GM21529 (cell line): ENCODE results near the gene CBY1.
A peak's percentile ranks its signal among the peaks of the same experiment; 100 is the strongest.

Experiments used
- ATAC-seq: cut with Tn5 transposase; IDR thresholded peaks from one replicate; pipeline ENCODE4 v1.9.1; 2021; ENCODE audit not compliant: unreplicated experiment

CBY1 gene

DNA sequence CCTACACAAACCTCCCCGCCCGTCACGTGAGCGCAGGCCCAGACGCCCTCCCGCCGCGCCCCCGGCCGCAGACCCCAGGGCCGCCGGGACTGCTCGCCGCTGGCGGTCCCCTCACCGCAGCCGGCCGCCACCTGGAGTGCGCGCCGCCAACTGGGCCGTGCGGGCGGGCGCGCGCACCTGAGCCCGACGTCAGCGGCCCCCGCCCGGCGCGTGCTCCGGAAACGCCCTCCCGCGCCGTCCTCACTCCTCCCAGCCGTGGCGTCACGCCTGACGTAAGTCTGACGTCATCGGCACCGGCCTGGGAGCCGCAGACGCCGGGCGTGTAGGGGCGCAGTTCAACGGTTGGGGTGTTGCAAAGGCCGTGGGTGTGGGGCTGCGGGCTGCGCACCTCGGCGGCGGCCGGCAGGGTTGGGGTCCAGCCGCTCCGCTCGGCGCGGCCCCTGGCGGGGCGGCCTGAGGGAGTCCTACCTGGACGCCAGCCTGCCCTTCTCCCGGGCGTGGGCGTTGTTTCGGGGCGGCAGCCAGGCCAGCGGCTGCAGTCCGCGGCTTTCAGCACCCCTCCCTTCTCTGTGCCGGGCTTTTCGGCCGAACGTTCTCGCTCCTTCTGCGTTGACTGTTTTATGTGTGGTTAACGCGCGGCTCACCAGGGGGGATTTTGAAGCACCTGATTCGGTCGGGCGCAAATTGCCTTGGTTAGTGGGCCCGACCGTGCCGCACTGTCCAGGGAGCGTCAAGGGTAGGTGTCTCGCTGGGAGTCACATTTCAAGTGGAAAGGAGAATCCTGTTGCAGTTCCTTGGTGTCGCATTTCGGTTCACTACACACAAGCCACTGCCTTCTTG lies 44.6 kb downstream of the CBY1 start, which contains the start of gene JOSD1:
TSS of gene JOSD1 (minus strand) at position 155 of the 840 bp plus-strand sequence. CDS start 956 bp downstream, outside the sequence.
- ATAC-seq, result peak; percentile 31

DNA sequence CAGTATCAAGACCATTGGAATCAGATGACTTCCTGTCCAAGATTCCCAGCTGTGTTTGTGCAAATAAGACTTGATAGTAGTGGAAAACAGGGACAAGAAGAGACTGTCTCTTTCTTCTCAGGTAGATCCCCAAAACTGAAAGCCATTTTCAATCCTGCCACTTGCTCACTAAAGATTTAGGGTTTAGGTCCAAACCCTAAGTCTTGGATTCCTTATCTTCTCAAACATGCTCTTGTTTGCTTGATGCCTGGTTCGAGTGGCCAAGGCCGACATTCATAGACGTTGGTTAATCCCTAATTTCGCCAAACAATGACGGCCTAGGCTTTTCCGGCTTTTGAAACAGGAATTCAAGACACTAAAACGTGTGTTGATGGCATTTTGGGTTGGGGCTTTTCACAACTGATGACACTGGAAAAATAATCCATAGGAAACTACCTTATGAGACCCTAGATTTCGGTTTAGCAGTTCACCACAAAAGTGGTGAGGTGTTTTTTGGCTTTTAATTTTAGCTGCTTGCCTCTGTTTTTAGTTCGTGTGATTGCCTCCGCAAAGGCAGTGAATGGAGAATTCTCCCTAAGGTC lies 48.3 kb downstream of the CBY1 start:
- ATAC-seq, result no peak

DNA sequence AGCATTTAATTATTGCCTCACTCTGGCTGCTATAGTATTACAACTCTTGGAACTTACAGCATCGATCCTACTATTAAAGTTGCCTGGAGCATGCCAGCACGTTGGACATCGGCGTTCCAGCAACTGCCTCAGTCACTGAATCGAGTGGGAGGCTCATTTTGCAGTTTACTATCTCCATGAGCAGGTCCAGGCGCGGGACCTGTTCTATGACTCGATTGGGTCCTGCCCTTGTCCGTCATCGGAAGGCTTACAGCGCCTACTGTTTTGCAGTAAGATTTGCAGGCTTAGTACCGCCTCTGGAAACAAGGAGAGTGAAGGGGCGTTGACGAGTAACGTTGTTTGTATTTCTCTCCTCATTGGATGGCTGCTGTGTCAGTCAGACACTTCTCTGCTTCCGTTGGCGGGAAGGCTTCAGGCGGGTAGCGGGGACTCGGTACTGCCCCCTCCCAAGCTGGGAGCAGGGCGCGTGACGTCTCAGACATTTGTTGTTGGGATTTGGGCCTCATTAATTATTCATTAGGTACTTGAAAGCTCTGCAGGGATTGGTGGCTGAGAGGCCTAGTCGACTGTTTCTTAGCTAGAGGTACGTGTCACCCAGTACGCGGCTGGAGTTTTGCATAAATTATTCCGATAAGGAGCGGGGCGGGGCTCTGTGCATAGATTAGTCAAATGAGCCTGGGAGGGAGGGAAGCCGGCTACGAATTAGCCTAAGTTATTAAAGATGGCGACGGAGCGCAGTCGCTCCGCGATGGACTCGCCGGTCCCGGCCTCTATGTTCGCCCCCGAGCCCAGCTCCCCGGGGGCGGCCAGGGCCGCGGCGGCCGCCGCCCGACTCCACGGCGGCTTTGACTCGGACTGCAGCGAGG lies 49.0 kb downstream of the CBY1 start, which contains the start of gene GTPBP1:
TSS of gene GTPBP1 (plus strand) at position 710 of the 866 bp plus-strand sequence. CDS start at position 722, 12 bp downstream.
- ATAC-seq, result peak; percentile 73

DNA sequence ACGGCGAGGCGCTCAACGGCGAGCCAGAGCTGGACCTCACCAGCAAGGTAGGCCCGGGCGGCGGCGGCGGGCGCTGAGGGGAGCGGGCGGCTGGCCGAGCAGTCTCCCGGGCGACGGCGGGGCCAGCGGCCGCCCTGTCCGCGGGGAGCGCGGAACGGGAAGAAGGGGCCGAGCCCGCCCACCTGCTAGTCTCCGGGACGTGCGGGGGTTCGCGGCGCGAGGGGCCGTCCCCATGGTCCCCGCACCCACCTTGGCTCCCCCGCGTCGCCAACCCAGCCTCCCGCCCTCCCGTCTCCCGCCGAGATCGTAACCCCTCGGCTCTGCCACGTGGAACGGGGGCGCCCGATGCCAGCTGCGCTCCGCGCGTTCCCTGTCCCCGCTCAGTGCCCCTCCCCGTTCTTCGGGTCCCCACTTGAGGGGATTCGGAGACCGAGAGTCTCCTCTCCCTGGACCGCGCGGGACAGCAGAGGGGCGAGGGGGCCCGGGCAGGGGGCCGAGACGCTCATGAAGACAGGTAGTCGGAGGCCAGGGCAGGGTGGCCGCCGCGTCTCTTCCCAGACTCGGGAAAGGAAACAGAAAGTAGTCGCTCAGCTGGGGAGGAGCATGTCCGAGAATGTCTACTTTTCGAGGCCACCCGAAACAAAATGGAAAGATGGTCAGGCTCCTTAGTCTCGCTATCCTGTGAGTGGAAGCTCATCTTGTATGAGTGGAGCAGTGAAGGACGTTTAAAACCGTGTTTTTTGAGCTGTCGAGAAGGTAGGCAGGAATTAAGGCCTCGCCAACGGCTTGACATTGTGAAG lies 49.9 kb downstream of the CBY1 start:
- peak; percentile 1 for ATAC-seq

DNA sequence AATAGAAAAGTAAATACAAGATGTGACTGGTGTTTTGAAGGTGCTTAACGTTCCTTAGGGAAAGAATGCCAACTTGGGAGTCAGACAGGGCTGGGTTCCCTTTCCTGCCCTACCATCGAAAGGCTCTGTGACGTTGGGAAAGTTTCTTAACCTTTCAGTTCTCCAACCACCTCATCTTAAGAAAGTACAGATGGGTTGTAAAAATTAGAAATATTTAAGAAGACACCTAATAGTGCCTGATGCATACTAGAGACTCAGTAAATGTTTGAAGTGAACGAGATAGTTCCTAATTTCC lies 50.4 kb downstream of the CBY1 start:
- ATAC-seq, result no peak

DNA sequence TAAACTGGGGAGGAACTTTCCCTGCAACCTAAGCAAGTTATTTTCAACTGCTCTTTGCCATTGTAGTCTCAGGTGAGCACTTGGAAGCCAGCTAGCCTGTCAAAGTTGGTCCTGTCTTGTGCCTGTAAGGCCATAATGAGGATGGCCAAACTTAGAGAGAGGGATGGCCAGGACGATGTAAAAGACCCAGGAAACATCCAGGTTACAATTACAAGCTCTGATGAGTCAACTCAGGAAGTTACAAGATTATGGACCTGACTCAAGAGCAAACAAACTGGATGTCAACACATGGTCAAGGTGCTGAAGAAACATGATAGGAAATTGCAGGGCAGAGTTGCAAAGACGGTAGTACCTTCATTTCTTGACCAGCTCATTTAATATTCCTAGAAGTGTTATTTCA lies 50.9 kb downstream of the CBY1 start:
- no peak for ATAC-seq

DNA sequence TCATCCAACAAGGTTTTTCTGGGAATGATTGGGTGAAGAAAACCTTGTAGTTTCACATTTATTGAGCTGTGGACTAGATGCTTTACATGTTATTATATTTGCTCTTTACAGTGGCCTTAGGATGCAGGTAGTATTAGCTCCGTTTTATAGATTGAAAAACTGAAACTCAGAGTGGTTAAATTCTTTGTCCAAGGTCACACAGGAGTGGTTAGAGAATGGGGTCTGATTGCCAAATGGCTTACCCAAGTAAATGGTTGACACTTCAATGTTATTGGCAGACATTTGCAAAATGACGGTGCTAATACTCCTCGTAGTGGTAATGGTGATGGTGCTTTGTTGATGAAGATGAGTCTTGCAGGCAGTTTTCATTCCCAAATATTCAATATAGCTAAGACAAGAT lies 51.5 kb downstream of the CBY1 start:
- no peak for ATAC-seq

DNA sequence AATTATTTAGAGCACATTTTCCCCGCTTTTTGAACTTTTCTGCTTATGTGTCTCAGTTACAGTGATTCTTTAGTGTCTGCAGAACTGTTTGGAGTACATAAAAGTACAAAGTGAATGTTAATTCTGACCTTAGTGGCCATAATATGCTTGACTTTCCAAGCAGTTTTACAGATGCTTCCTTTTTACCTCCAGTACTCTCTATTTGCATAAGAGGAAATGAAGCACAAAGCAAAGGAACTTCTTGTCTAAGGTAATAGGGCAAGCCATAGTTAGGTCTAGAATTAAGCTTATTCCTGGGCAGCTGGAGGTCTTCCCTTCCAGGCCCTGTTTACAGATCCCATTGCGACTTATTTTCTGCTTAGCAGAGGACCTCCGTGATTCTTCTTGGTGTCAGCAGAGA lies 52.9 kb downstream of the CBY1 start:
- no peak for ATAC-seq

DNA sequence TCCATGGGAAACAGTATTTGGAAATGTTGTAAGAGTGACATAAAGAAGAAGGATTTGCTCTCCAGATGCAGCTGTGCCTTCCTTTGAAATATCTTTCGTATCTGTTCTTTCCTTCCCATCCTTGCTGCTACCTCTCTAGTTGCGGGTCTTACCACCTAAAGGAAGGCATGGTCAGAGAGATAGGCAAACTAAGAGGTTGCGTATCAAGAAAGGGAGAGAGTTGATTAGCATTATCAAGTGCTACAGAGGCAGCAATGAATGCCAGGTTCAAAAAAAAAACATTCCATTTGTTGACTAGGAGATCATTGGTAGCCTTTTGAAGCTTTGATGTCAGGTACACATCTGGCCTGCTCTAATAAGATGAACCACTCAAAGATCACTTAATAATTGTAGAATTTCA lies 53.9 kb downstream of the CBY1 start:
- ATAC-seq, result no peak

DNA sequence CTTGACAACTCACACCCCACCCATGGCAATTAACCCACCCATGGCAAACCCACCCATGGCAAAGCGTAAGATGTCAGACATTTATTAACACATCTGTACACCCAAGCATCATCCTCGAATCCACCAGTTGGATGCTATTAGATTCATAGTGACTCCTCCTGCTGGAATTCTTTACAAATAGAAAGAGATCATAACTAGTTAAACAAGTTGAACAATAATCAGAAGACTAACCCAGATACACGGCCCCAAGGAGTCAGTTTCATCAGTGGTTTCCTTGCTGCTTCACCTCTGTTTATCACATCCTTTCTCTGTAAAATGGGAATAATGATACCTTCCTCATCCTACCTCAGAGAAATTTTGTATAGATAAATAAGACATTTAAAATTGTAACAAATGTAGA lies 54.4 kb downstream of the CBY1 start:
- ATAC-seq, result no peak

DNA sequence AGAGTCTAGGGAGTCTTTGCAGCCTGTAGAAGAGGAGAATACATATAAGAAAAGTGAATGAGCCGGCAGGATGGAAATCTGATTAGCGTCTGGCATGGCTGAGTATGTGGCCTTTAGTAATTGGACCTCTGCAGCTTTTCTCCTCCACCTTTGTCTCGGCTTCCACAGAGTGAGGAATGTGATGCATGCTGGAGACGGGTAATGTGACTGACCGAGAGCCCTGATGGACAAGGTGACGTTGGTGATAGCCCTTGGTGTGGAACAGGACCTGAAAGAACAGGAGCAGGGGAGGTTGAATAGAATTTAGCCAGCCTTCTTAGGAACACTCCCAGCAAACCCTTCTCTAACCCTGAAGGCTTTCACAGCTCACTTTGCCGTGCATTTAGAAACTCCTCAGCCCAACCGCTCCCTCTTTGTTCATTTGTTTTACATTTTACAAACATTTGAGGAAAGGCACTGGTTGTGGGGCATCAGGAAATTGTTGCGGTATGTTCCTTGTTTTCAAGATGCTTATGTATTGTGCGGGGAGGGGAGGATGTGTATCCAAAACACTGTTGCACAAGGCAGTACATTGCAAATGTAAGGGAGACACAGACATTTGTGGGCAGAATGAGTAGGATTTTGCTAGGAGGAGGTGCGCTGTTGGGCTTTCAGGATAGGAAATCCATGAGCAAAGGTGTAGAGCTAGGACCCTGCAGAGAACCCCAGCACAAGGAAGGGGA lies 56.2 kb downstream of the CBY1 start:
- no peak for ATAC-seq

DNA sequence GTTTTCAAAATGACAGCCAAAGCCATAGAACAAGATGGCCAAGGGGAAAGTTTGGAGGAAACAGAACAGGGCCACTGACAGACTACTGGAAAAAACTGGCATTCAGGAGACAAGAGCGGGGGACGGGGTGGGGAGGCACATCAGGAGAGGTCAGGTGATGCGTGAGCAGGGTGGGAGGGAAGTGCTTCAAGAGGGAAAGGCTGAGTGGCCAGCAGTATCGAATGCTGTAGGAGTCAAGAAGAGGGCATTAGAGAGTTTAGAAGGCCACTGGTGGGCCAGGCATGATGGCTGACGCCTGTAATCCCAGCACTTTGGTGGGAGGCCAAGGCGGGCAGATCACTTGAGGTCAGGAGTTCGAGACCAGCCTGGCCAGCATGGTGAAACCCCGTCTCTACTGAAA lies 57.5 kb downstream of the CBY1 start:
- ATAC-seq, result no peak

DNA sequence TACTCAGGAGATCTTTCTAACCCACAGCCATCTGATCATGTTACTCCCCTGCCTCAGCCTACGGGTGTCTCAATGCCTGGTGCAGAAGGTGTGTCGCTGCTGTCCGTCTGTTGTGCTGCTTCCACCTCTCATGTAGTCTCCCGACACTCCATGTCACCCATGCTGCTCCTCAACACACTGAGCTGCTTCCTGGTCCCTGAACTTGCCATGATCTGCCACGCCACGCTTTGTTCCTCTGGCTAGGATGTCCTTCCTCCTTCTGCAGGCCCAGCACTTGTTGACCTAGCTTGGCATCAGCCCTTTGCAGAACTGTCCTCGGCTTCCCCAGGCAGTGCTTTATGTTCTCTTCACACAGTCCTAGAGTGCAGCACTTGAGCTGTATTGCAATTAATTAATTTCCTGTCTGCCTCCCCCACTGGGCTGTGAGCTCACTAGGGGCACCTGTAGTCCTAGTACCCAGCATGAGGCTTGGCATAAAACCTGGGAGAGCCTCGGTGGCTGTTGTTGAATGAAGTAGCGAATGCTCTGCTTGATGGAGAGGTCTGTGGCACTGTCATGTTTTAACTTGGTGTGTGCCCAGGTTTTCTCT lies 58.8 kb downstream of the CBY1 start:
- no peak for ATAC-seq

DNA sequence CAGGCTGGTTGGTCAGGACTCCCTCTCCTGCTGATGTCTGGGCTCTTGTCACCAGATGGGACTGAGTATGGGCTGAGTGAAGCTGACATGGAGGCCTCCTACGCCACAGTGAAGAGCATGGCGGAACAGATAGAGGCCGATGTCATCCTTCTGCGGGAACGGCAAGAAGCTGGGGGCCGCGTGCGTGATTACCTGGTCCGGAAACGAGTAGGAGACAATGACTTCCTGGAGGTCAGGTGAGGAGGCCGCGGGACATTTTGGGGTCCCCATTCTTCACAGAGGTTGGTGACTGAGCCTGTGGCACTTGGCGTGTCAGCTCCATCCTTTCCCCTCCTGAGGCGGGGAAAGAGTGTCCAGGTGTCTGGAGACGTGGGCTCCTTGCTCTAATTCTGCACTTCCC lies 59.4 kb downstream of the CBY1 start:
- no peak for ATAC-seq

DNA sequence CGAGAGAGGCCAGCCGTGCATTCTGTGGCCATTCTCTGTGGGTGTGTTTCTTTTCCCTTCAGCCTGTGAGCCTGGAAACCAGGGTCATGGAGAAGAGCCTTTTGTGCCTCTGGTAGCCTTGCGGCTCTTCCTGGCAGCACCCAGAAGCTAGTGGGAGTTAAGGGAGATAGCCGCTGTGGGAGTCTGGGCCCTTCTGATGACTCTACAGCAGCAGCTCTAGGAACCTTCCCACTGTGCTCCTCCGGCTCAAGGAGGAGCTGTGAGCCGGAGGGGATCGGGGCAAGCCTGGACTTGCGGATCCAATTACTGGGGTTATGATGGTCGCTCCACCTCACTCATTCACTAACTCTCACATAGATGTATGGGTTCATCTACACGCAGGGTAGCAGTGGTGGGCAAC lies 59.8 kb downstream of the CBY1 start:
- no peak for ATAC-seq

DNA sequence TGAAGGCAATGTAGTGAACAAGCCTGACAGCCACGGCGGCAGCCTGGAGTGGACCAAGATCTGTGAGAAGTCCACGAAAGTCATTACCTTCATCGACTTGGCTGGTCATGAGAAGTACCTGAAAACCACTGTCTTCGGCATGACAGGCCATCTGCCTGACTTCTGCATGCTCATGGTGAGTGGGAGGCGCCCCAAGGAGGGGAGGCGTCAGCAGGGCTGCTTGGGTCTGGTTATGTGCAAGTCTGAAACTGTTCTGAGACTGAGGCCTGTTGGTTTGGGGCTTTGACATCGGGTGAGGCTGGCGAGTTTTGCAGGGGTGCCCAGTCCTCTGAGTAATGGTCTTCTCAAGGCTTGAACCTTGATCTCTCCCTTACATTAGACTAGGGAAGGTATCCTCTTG lies 60.4 kb downstream of the CBY1 start:
- ATAC-seq, result no peak

DNA sequence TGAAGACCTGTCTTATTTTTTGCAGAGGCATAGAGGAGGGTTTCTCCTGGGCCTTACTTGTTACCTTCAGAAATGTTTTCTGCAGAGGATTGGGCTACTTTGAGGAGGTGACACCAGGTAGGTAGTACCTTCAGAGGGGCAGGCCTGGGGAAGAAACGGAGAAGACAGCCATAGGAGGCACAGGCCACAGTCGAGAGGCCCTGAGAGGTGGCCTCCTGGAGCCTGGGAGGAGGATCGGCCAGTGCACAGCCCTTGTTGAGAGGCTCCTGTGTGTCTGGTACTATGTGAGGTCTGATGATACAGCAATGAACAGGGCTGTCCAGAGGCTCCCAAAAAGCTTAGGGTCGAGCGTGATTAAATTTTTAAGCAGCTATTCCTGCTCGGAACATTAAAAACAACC lies 60.8 kb downstream of the CBY1 start:
- no peak for ATAC-seq

DNA sequence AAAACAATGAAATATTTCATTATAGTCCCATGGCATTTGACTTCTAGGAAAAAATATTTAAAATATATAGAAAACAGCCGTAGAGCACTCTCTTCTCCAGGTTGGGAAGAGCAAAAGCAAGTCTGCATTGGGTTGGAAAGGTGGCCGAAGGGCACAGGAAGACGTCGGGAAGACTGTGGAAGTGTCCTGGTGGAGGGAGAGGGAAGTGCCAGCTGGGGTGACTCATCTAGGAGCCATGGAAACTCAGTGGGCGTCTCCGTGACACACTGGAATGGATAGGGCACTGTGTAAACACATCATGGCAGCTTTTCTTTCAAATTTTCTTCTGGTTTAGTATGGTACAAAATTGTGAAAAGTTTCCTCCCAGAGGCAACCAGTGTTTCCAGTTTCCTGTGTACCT lies 62.0 kb downstream of the CBY1 start:
- ATAC-seq, result no peak

DNA sequence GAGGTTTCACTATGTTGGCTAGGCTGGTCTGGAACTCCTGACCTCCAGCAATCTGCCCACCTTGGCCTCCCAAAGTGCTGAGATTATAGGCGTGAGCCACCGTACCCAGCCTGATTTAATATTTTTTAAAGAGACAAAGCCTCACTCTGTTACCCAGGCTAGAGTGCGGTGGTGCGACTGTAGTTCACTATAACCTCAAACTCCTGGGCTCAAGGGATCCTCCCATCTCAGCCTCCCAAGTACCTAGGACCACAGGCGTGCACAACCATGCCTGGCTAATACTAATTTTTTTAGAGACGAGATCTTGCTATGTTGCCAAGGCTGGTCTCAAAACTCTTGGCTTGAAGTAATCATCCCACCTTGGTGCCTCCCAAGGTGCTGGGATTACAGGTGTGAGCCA lies 62.8 kb downstream of the CBY1 start:
- ATAC-seq, result no peak

DNA sequence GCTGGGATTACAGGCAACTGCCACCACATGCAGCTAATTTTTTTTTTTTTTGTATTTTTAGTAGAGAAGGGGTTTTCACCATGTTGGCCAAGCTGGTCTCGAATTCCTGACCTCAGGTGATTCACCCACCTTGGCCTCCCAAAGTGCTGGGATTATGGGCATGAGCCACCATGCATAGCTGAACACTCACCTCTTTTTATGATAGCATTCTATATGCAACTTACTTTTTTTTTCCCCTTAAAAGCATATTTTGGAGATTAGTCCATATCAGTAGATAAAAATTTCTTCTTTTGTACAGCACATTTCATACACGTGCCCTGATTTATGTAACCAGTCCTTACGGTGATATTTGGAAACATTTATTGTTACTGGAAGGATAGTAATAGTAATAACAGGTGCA lies 63.9 kb downstream of the CBY1 start:
- ATAC-seq, result no peak
